Measurements from ENCODE around the gene RRAGD.

Gene RRAGD

GRCh38 chr6:89436226-89436625, 24.2 kb upstream of the RRAGD start:
- Histone ChIP-seq H3K4me2 (ENCODE audit: low read length) (no peak overlapping the region), H3K27me3 (ENCODE audit: insufficient read depth, low read length, poor library complexity) (no peaks in the 10 kb centered on the region), H3K79me2 (ENCODE audit: control insufficient read depth, insufficient read depth, low read length) (peaks cover 10% of the 10 kb centered on the region), H3K18ac (ENCODE audit: low read length) (no peak overlapping the region), H3K4me3 (ENCODE audit: low read length) (no peak overlapping the region), H3K79me1 (ENCODE audit: low read length) (peaks cover 7% of the 10 kb centered on the region), H4K8ac (ENCODE audit: low read depth, low read length) (no peak overlapping the region), H2BK120ac (ENCODE audit: low read depth, low read length) (no peak overlapping the region), H3K36me3 (ENCODE audit: control insufficient read depth, insufficient read depth, low read length) (no peaks in the 10 kb centered on the region), H3K4me1 (ENCODE audit: control insufficient read depth, low read depth, low read length) (peaks cover 10% of the 10 kb centered on the region), H3K23ac (ENCODE audit: low read length) (no peak overlapping the region), H2BK15ac (replicated peaks; ENCODE audit: low read depth) (no peak overlapping the region), H3K56ac (ENCODE audit: low read length) (no peak overlapping the region), H3K27ac (ENCODE audit: low read depth, low read length) (no peak overlapping the region), H2AK5ac (ENCODE audit: low read length) (no peak overlapping the region), H3K4ac (ENCODE audit: low read depth, low read length) (no peak overlapping the region), H3K9ac (ENCODE audit: low read length) (no peak overlapping the region), H2BK5ac (ENCODE audit: low read length) (no peak overlapping the region), H4K5ac (ENCODE audit: low read length) (no peak overlapping the region)
- whole genome bisulfite sequencing (ENCODE audit: extremely low coverage, insufficient coverage, low lambda C conversion rate): no CpG with 5 or more reads among the region's 2 CpGs
- no peak for DNase-seq

- Histone ChIP-seq H3K4me2 (ENCODE audit: low read length) (peak overlapping the region; percentile 0), H2BK120ac (ENCODE audit: low read depth, low read length) (no peak overlapping the region), H3K4me1 (ENCODE audit: control insufficient read depth, low read depth, low read length) (peaks cover 13% of the 10 kb centered on the region), H3K23ac (ENCODE audit: low read length) (no peak overlapping the region), H2BK5ac (ENCODE audit: low read length) (no peak overlapping the region), H3K4ac (ENCODE audit: low read depth, low read length) (no peak overlapping the region), H3K56ac (ENCODE audit: low read length) (peak overlapping the region; percentile 57), H3K79me2 (ENCODE audit: control insufficient read depth, insufficient read depth, low read length) (peaks cover 10% of the 10 kb centered on the region), H2AK5ac (ENCODE audit: low read length) (no peak overlapping the region), H3K79me1 (ENCODE audit: low read length) (peaks cover 7% of the 10 kb centered on the region), H4K5ac (ENCODE audit: low read length) (no peak overlapping the region), H2BK15ac (replicated peaks; ENCODE audit: low read depth) (peak overlapping the region; percentile 46), H3K4me3 (ENCODE audit: low read length) (no peak overlapping the region), H3K27ac (ENCODE audit: low read depth, low read length) (no peak overlapping the region), H3K27me3 (ENCODE audit: insufficient read depth, low read length, poor library complexity) (no peaks in the 10 kb centered on the region), H4K8ac (ENCODE audit: low read depth, low read length) (no peak overlapping the region), H3K18ac (ENCODE audit: low read length) (peak overlapping the region; percentile 68), H3K9ac (ENCODE audit: low read length) (peak overlapping the region; percentile 13), H3K36me3 (ENCODE audit: control insufficient read depth, insufficient read depth, low read length) (no peaks in the 10 kb centered on the region)
- no CpG with 5 or more reads among the region's 4 CpGs for WGBS (ENCODE audit: extremely low coverage, insufficient coverage, low lambda C conversion rate)
- no peak for DNase-seq
Observed at GRCh38 chr6:89434954-89435353, 22.9 kb upstream of the RRAGD start.

- Histone ChIP-seq H3K18ac (ENCODE audit: low read length) (peak overlapping the region; percentile 98), H3K27ac (ENCODE audit: low read depth, low read length) (no peak overlapping the region)
- WGBS (ENCODE audit: extremely low coverage, insufficient coverage, low lambda C conversion rate): no CpG with 5 or more reads among the region's 3 CpGs
Observed at GRCh38 chr6:89434150-89434499, 22.1 kb upstream of the RRAGD start.

GRCh38 chr6:89433252-89434149, 21.4 kb upstream of the RRAGD start:
- Histone ChIP-seq H3K79me1 (ENCODE audit: low read length) (peaks cover 7% of the 10 kb centered on the region), H4K5ac (ENCODE audit: low read length) (no peak overlapping the region), H2BK120ac (ENCODE audit: low read depth, low read length) (peak overlapping the region; percentile 92), H3K4ac (ENCODE audit: low read depth, low read length) (peak overlapping the region; percentile 96), H3K4me1 (ENCODE audit: control insufficient read depth, low read depth, low read length) (peaks cover 13% of the 10 kb centered on the region), H3K36me3 (ENCODE audit: control insufficient read depth, insufficient read depth, low read length) (no peaks in the 10 kb centered on the region), H3K4me3 (ENCODE audit: low read length) (peak overlapping the region; percentile 71), H3K23ac (ENCODE audit: low read length) (peak overlapping the region; percentile 89), H3K27me3 (ENCODE audit: insufficient read depth, low read length, poor library complexity) (no peaks in the 10 kb centered on the region), H2AK5ac (ENCODE audit: low read length) (no peak overlapping the region), H2BK5ac (ENCODE audit: low read length) (peak overlapping the region; percentile 55), H3K4me2 (ENCODE audit: low read length) (peak overlapping the region; percentile 95), H4K8ac (ENCODE audit: low read depth, low read length) (no peak overlapping the region), H3K27ac (ENCODE audit: low read depth, low read length) (peak overlapping the region; percentile 60), H3K79me2 (ENCODE audit: control insufficient read depth, insufficient read depth, low read length) (peaks cover 10% of the 10 kb centered on the region), H3K9ac (ENCODE audit: low read length) (peak overlapping the region; percentile 86), H3K18ac (ENCODE audit: low read length) (peak overlapping the region; percentile 98), H3K56ac (ENCODE audit: low read length) (peak overlapping the region; percentile 91), H2BK15ac (replicated peaks; ENCODE audit: low read depth) (peak overlapping the region; percentile 59)
- no CpG with 5 or more reads among the region's 80 CpGs for WGBS (ENCODE audit: extremely low coverage, insufficient coverage, low lambda C conversion rate)
- DNase-seq: peak; percentile 86

More at GRCh38 chr6:89434150-89434499, 22.1 kb upstream of the RRAGD start:
- no peak overlapping the region for H3K23ac ChIP-seq (ENCODE audit: low read length)
- no peak overlapping the region for H4K8ac ChIP-seq (ENCODE audit: low read depth, low read length)
- H2BK120ac ChIP-seq (ENCODE audit: low read depth, low read length): no peak overlapping the region
- peak overlapping the region; percentile 18 for H3K4ac ChIP-seq (ENCODE audit: low read depth, low read length)
- peak overlapping the region; percentile 95 for H3K4me2 ChIP-seq (ENCODE audit: low read length)
- H3K56ac ChIP-seq (ENCODE audit: low read length): peak overlapping the region; percentile 91
- H2BK5ac ChIP-seq (ENCODE audit: low read length): no peak overlapping the region
- peak overlapping the region; percentile 71 for H3K4me3 ChIP-seq (ENCODE audit: low read length)
- no peak overlapping the region for H4K5ac ChIP-seq (ENCODE audit: low read length)
- peaks cover 10% of the 10 kb centered on the region for H3K79me2 ChIP-seq (ENCODE audit: control insufficient read depth, insufficient read depth, low read length)
- H2BK15ac ChIP-seq (replicated peaks; ENCODE audit: low read depth): peak overlapping the region; percentile 46
- peaks cover 7% of the 10 kb centered on the region for H3K79me1 ChIP-seq (ENCODE audit: low read length)
- H3K9ac ChIP-seq (ENCODE audit: low read length): peak overlapping the region; percentile 86
- H3K4me1 ChIP-seq (ENCODE audit: control insufficient read depth, low read depth, low read length): peaks cover 13% of the 10 kb centered on the region
- no peaks in the 10 kb centered on the region for H3K36me3 ChIP-seq (ENCODE audit: control insufficient read depth, insufficient read depth, low read length)
- no peaks in the 10 kb centered on the region for H3K27me3 ChIP-seq (ENCODE audit: insufficient read depth, low read length, poor library complexity)
- H2AK5ac ChIP-seq (ENCODE audit: low read length): peak overlapping the region; percentile 88
- DNase-seq: no peak

- Histone ChIP-seq H3K9ac (ENCODE audit: low read length) (peak within 1 kb of the TSS; percentile 86), H3K27me3 (ENCODE audit: insufficient read depth, low read length, poor library complexity) (no peaks in the 10 kb centered on the region), H3K4me3 (ENCODE audit: low read length) (peak within 1 kb of the TSS; percentile 71), H3K27ac (ENCODE audit: low read depth, low read length) (peak within 1 kb of the TSS; percentile 60), H3K56ac (ENCODE audit: low read length) (peak within 1 kb of the TSS; percentile 91), H3K4me1 (ENCODE audit: control insufficient read depth, low read depth, low read length) (peaks cover 13% of the 10 kb centered on the region), H3K23ac (ENCODE audit: low read length) (peak within 1 kb of the TSS; percentile 89), H2AK5ac (ENCODE audit: low read length) (peak within 1 kb of the TSS; percentile 78), H3K4ac (ENCODE audit: low read depth, low read length) (peak within 1 kb of the TSS; percentile 96), H2BK120ac (ENCODE audit: low read depth, low read length) (peak within 1 kb of the TSS; percentile 92), H2BK15ac (replicated peaks; ENCODE audit: low read depth) (peak within 1 kb of the TSS; percentile 59), H2BK5ac (ENCODE audit: low read length) (peak within 1 kb of the TSS; percentile 55), H4K8ac (ENCODE audit: low read depth, low read length) (no peak within 1 kb of the TSS), H4K5ac (ENCODE audit: low read length) (no peak within 1 kb of the TSS), H3K79me2 (ENCODE audit: control insufficient read depth, insufficient read depth, low read length) (peaks cover 10% of the 10 kb centered on the region), H3K36me3 (ENCODE audit: control insufficient read depth, insufficient read depth, low read length) (no peaks in the 10 kb centered on the region), H3K79me1 (ENCODE audit: low read length) (peaks cover 7% of the 10 kb centered on the region), H3K4me2 (ENCODE audit: low read length) (peak within 1 kb of the TSS; percentile 95), H3K18ac (ENCODE audit: low read length) (peak within 1 kb of the TSS; percentile 98)
- WGBS (ENCODE audit: extremely low coverage, insufficient coverage, low lambda C conversion rate): no CpG with 5 or more reads among the region's 38 CpGs
- DNase-seq: peak; percentile 79
Observed at GRCh38 chr6:89432875-89433251, 20.8 kb upstream of the RRAGD start, which contains the start of gene ANKRD6. TSS of gene ANKRD6 (plus strand) at chr6:89433152. CDS start at chr6:89566977, 133,825 bp downstream.
